ENCODE measurements around the gene B4GALT6. TPM values are rescaled to one million over a fixed set of nuclear protein-coding genes. Genes with fewer than 3 reads are reported as not detected.

Gene B4GALT6
- total RNA-seq, 2 donors from 2014 or later, result 0.52 to 0.66 TPM

DNA sequence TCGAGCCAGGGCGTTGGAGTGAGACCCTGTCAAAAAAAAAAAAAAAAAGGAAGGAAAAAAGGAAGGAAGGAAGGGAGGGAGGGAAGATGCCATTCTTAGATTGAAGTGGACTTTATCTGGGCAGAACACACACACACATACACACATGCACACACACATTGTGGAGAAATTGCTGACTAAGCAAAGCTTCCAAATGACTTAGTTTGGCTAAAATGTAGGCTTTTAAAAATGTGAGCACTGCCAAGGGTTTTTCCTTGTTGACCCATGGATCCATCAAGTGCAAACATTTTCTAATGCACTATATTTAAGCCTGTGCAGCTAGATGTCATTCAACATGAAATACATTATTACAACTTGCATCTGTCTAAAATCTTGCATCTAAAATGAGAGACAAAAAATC, 93.3 kb downstream of the B4GALT6 start:
- intact Hi-C loops (cut with DNase I), result no loop called here
- TF ChIP-seq POLR2A (IDR thresholded peaks at IDR 0.05) (no peak), CTCF (IDR thresholded peaks at IDR 0.05) (no peak)
- ATAC-seq (no peak), DNase-seq (no peak)
- H3K4me1 ChIP-seq, result peaks cover 15% of the 10 kb centered on the region
- H3K27me3 ChIP-seq, result no peaks in the 10 kb centered on the region
- 32 to 54% methylated on average over 2 of the region's 2 CpGs for WGBS, 2 donors
- no peak overlapping the region for H3K4me3 ChIP-seq
- no peaks in the 10 kb centered on the region for H3K36me3 ChIP-seq (replicated peaks in 1 of 2; ENCODE audit: insufficient read depth in 1 of 2, low read depth in 2 of 2)
- no peaks in the 10 kb centered on the region for H3K9me3 ChIP-seq
- no peak overlapping the region for H3K27ac ChIP-seq

DNA sequence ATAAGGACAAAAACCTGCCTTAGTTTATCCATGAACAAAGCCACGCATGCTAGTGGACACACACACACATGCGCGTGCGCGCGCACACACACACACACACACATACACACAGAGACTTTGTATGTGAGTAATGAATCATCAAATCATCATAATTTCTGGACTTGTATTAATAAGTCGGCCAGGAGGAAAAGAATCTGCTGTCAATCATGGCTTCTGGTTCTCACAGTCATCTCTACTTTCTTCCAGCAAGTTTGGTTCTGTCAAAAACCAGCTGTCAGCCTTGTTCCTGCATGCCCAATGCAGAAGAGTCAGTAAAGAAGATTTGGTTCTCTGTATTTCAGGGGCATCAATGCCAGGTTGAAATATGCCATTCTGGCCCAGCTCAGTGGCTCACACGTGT, 93.8 kb downstream of the B4GALT6 start:
- Histone ChIP-seq H3K4me3 (no peak overlapping the region), H3K9me3 (no peaks in the 10 kb centered on the region), H3K27ac (no peak overlapping the region), H3K27me3 (no peaks in the 10 kb centered on the region), H3K4me1 (peaks cover 15% of the 10 kb centered on the region), H3K36me3 (replicated peaks in 1 of 2; ENCODE audit: insufficient read depth in 1 of 2, low read depth in 2 of 2) (no peaks in the 10 kb centered on the region)
- TF ChIP-seq CTCF (IDR thresholded peaks at IDR 0.05), result no peak
- no peak for TF ChIP-seq POLR2A (IDR thresholded peaks at IDR 0.05)
- intact Hi-C loops (cut with DNase I), result no loop called here
- 87 to 93% methylated on average over 8 of the region's 8 CpGs for WGBS, 2 donors
- DNase-seq (no peak), ATAC-seq (no peak)

GRCh38 chr18:31587529-31587928, 96.9 kb downstream of the B4GALT6 start:
- WGBS, 2 donors, result 87 to 91% methylated on average over 4 of the region's 4 CpGs
- Histone ChIP-seq H3K36me3 (replicated peaks in 1 of 2; ENCODE audit: insufficient read depth in 1 of 2, low read depth in 2 of 2) (no peaks in the 10 kb centered on the region), H3K4me3 (no peak overlapping the region), H3K4me1 (peaks cover 15% of the 10 kb centered on the region), H3K27ac (no peak overlapping the region), H3K27me3 (no peaks in the 10 kb centered on the region), H3K9me3 (no peaks in the 10 kb centered on the region)
- intact Hi-C loops (cut with DNase I), result no loop called here
- TF ChIP-seq CTCF (IDR thresholded peaks at IDR 0.05), result no peak
- TF ChIP-seq POLR2A (IDR thresholded peaks at IDR 0.05), result no peak
- ATAC-seq (no peak), DNase-seq (no peak)

DNA sequence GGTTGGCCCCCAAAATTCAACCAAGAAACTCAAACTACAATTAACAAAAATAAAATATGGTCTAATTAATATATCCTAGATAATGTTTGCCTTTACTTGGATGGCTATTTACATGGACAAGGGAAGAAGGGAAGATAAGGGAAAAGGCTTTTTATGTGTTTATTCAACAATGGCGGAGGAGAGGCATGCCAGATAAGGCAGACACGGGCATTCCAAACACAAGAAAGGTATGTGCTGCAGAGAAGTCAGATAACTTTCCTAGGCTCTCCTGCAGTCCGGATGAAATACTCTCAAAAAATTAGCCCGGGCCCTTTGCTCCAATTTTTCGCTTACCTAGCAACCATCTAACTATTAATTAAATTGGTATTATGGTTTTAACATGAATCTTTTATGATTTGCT, 97.8 kb downstream of the B4GALT6 start:
- 64 to 66% methylated on average over 5 of the region's 5 CpGs for WGBS, 2 donors
- H3K27ac ChIP-seq, result no peak overlapping the region
- ATAC-seq (no peak), DNase-seq (no peak)
- no peaks in the 10 kb centered on the region for H3K9me3 ChIP-seq
- TF ChIP-seq CTCF (IDR thresholded peaks at IDR 0.05) (no peak), POLR2A (IDR thresholded peaks at IDR 0.05) (no peak)
- peaks cover 10% of the 10 kb centered on the region for H3K4me1 ChIP-seq
- H3K4me3 ChIP-seq, result no peak overlapping the region
- H3K36me3 ChIP-seq (replicated peaks in 1 of 2; ENCODE audit: insufficient read depth in 1 of 2, low read depth in 2 of 2), result no peaks in the 10 kb centered on the region
- no peaks in the 10 kb centered on the region for H3K27me3 ChIP-seq
- intact Hi-C loops (cut with DNase I), result no loop called here

DNA sequence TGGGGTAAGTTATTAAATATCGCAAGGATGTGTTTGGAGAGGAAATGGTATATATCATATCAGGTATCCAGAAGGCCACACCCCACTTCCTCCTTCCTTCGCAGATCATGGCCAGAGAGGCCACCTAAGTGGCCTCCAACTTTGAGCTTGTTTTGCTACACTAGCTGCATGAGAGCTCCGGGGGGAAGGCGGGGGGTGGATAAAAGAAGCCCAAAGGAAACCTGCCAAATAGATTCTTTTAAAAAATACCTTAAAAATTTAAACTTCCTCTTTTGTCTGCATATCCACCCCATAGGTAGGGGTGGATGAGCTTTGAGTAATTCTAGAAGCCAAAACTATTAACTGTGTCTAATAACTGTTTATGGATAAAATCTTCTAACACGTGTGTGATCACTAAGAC, 98.4 kb downstream of the B4GALT6 start:
- no peak for DNase-seq
- TF ChIP-seq POLR2A (IDR thresholded peaks at IDR 0.05), result no peak
- TF ChIP-seq CTCF (IDR thresholded peaks at IDR 0.05), result no peak
- Histone ChIP-seq H3K4me1 (peaks cover 4% of the 10 kb centered on the region), H3K9me3 (no peaks in the 10 kb centered on the region), H3K36me3 (replicated peaks in 1 of 2; ENCODE audit: insufficient read depth in 1 of 2, low read depth in 2 of 2) (no peaks in the 10 kb centered on the region), H3K4me3 (no peak overlapping the region), H3K27ac (no peak overlapping the region), H3K27me3 (no peaks in the 10 kb centered on the region)
- ATAC-seq, result no peak
- WGBS, 2 donors, result 84 to 89% methylated on average over 5 of the region's 5 CpGs
- intact Hi-C loops (cut with DNase I), result no loop called here

Measured in body of pancreas (tissue), 4 donors.